Transverse colon (tissue), 3 donors: ENCODE measurements around the gene AFAP1L2.

Experiments
- POLR2A ChIP-seq: fragments of 450-650 bp; IDR thresholded peaks from one replicate; pipeline ENCODE4 v1.6.1; 2016; ENCODE audit warnings: antibody characterized with exemption, mild to moderate bottlenecking, moderate library complexity
- TF ChIP-seq, protein P1 (sequence below), 5 experiments: fragments of 200-600 bp in 3 of 5; fragments of 450-650 bp in 2 of 5; sonication (generic) in 3 of 5; IDR thresholded peaks; 1 replicate in 2 of 5; 2 replicates in 3 of 5; pipeline ENCODE4 v1.5.1; 2016 to 2017; ENCODE audit warnings: antibody characterized with exemption in 5 of 5, inconsistent platforms in 3 of 5, mild to moderate bottlenecking in 2 of 5, moderate library complexity in 1 of 5

DNA sequence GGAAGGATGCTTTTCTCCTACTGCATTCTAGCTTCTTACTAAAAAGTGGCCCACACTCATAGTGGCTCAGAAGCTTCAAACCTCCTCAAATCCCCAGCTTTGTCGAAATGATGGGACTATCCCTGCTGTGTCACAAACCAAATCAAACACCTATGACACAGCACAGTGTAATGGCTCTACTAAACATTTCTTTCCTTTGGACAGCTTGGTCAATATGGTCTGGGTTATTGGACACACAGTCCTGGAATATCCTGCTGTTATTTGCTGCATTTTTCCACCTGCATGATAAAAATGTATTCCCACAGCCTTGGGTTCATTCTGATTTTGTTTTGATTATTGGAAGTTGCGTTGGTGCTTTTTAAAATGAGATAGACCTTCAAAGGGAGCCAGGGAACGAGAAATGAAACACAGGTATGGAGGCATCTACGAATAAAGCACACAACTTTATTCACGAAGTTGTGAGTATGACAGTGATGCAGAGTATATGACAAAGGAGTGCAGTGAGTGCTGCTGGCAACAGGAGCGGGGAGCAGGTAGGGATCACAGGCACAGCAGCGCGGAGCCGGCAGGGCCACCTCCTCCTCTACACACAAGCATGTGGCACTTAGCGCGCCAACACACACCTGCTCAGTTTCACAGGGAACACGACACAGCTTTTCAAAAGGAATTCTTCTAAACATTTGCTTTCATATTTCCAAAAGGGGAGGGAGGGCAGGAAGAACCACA is 26.5 kb upstream of the AFAP1L2 start:
- no peak for TF ChIP-seq POLR2A
- TF ChIP-seq, protein P1, sequence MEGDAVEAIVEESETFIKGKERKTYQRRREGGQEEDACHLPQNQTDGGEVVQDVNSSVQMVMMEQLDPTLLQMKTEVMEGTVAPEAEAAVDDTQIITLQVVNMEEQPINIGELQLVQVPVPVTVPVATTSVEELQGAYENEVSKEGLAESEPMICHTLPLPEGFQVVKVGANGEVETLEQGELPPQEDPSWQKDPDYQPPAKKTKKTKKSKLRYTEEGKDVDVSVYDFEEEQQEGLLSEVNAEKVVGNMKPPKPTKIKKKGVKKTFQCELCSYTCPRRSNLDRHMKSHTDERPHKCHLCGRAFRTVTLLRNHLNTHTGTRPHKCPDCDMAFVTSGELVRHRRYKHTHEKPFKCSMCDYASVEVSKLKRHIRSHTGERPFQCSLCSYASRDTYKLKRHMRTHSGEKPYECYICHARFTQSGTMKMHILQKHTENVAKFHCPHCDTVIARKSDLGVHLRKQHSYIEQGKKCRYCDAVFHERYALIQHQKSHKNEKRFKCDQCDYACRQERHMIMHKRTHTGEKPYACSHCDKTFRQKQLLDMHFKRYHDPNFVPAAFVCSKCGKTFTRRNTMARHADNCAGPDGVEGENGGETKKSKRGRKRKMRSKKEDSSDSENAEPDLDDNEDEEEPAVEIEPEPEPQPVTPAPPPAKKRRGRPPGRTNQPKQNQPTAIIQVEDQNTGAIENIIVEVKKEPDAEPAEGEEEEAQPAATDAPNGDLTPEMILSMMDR (IDR thresholded peaks at IDR 0.05) = no peak
